IgD-negative memory B cell (primary cell): ENCODE measurements around the gene NFIB. TPM values are rescaled to one million over a fixed set of nuclear protein-coding genes. Genes with fewer than 3 reads are reported as not detected.

ENCODE experiments used
- H3K27ac Mint-ChIP-seq, 3 donors: one replicate each; pipeline ENCODE4 v1.8.0; 2020 to 2022; ENCODE audit warnings: mild to moderate bottlenecking in 3 of 3, mixed read lengths in 3 of 3, moderate library complexity in 1 of 3
- H3K27me3 Mint-ChIP-seq: one replicate; pipeline ENCODE4 v1.8.0; 2021; ENCODE audit warnings: mixed read lengths
- H3K36me3 Mint-ChIP-seq: one replicate; pipeline ENCODE4 v1.8.0; 2020; ENCODE audit warnings: mild to moderate bottlenecking, mixed read lengths
- H3K4me1 Mint-ChIP-seq, 3 donors: one replicate each; pipeline ENCODE4 v1.8.0; 2020 to 2022; ENCODE audit warnings: mixed read lengths in 3 of 3, mild to moderate bottlenecking in 1 of 3
- H3K4me3 Mint-ChIP-seq, 4 donors: one replicate each; pipeline ENCODE4 v1.8.0; 2020 to 2022; ENCODE audit warnings: mild to moderate bottlenecking in 4 of 4, mixed read lengths in 4 of 4, moderate library complexity in 3 of 4
- H3K9me3 Mint-ChIP-seq, 3 donors: one replicate each; pipeline ENCODE4 v1.8.0; 2020 to 2021; ENCODE audit warnings: mixed read lengths in 3 of 3, mild to moderate bottlenecking in 1 of 3
- polyA plus RNA-seq: library from polyadenylated mRNA; unstranded; fragments of 300-500 nt; fragmentation: Illumina TruSeq; gene quantifications from one replicate; pipeline ENCODE4 v1.2.3, GENCODE V29; 2021

NFIB gene
- polyA plus RNA-seq, 1 donor from 2014 or later: not detected

- Mint-ChIP-seq H3K27me3 (peaks cover 1% of the 10 kb centered on the region), H3K4me3 (no peak overlapping the region)
Observed at GRCh38 chr9:14248149-14248548, 65.8 kb downstream of the NFIB start.

GRCh38 chr9:14247577-14247976, 66.4 kb downstream of the NFIB start:
- H3K4me3 Mint-ChIP-seq: no peak overlapping the region
- no peaks in the 10 kb centered on the region for H3K9me3 Mint-ChIP-seq
- no peaks in the 10 kb centered on the region for H3K36me3 Mint-ChIP-seq
- no peaks in the 10 kb centered on the region for H3K4me1 Mint-ChIP-seq
- peaks cover 2% of the 10 kb centered on the region for H3K27me3 Mint-ChIP-seq
- H3K27ac Mint-ChIP-seq: no peak overlapping the region

More at GRCh38 chr9:14248149-14248548, 65.8 kb downstream of the NFIB start:
- Mint-ChIP-seq H3K4me1 (no peaks in the 10 kb centered on the region), H3K36me3 (no peaks in the 10 kb centered on the region), H3K9me3 (no peaks in the 10 kb centered on the region), H3K27ac (no peak overlapping the region)

DNA sequence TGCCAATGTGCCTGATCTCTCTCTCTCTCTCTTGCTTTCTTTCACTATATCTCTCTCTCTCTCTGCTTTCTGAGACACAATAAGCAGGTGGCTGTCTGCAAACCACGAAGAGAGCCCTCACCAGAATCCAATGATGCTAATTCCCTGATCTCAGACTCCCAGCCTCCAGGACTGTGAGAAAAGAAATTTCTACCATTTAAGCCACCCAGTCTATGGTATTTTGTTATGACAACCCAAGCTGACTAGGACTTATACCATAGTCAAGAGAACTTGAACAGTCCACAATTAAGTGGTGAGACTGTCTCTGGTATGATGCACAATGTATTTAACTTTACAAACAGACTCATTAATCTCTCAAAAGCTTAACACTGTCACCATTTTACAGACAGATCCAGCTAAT, 67.0 kb downstream of the NFIB start:
- Mint-ChIP-seq H3K36me3 (no peaks in the 10 kb centered on the region), H3K4me3 (no peak overlapping the region), H3K4me1 (no peaks in the 10 kb centered on the region), H3K27ac (no peak overlapping the region), H3K9me3 (no peaks in the 10 kb centered on the region), H3K27me3 (peaks cover 3% of the 10 kb centered on the region)

- peaks cover 3% of the 10 kb centered on the region for H3K27me3 Mint-ChIP-seq
- H3K4me3 Mint-ChIP-seq: no peak overlapping the region
- H3K27ac Mint-ChIP-seq: no peak overlapping the region
- no peaks in the 10 kb centered on the region for H3K4me1 Mint-ChIP-seq
- no peaks in the 10 kb centered on the region for H3K9me3 Mint-ChIP-seq
- H3K36me3 Mint-ChIP-seq: no peaks in the 10 kb centered on the region
Observed at GRCh38 chr9:14245901-14246525, 67.9 kb downstream of the NFIB start.

GRCh38 chr9:14243514-14244042, 70.4 kb downstream of the NFIB start:
- H3K4me3 Mint-ChIP-seq: no peak overlapping the region

GRCh38 chr9:14242150-14242805, 71.7 kb downstream of the NFIB start:
- Mint-ChIP-seq H3K4me3 (no peak overlapping the region), H3K9me3 (peaks cover 0 to 1% (median 0%) of the 10 kb centered on the region in 3 donors), H3K4me1 (no peaks in the 10 kb centered on the region), H3K36me3 (no peaks in the 10 kb centered on the region), H3K27ac (no peak overlapping the region), H3K27me3 (peaks cover 3% of the 10 kb centered on the region)

More at GRCh38 chr9:14243514-14244042, 70.4 kb downstream of the NFIB start:
- Mint-ChIP-seq H3K36me3 (no peaks in the 10 kb centered on the region), H3K9me3 (no peaks in the 10 kb centered on the region), H3K4me1 (no peaks in the 10 kb centered on the region), H3K27me3 (peaks cover 3% of the 10 kb centered on the region), H3K27ac (no peak overlapping the region)

GRCh38 chr9:14240537-14240936, 73.4 kb downstream of the NFIB start:
- H3K27me3 Mint-ChIP-seq: peaks cover 3% of the 10 kb centered on the region
- H3K9me3 Mint-ChIP-seq: peaks cover 0 to 3% (median 0%) of the 10 kb centered on the region in 3 donors
- no peak overlapping the region for H3K4me3 Mint-ChIP-seq
- H3K27ac Mint-ChIP-seq: no peak overlapping the region
- no peaks in the 10 kb centered on the region for H3K36me3 Mint-ChIP-seq
- no peaks in the 10 kb centered on the region for H3K4me1 Mint-ChIP-seq

DNA sequence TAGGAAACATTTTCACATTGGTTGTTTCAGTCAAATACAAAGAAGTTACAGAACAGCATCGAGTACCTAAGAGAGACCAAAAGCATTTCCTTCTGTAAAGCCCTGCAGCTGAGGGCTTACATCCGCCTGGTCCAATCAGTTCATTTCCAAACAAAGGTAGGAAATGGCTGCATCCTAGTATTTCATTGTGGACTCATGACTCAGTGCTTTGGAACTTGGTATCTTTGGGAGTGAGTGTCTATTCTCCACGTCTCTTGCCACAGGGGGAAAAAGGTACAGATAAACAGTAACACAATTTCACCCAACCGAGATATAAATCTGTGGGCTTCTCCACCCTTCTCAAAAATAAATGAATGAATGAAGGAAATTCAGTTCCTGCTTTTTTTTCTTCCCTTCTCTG, 75.4 kb downstream of the NFIB start:
- H3K9me3 Mint-ChIP-seq: peaks cover 0 to 3% (median 0%) of the 10 kb centered on the region in 3 donors
- peaks cover 2% of the 10 kb centered on the region for H3K27me3 Mint-ChIP-seq
- H3K27ac Mint-ChIP-seq: no peak overlapping the region
- H3K4me3 Mint-ChIP-seq: no peak overlapping the region
- H3K4me1 Mint-ChIP-seq: no peaks in the 10 kb centered on the region
- H3K36me3 Mint-ChIP-seq: no peaks in the 10 kb centered on the region

DNA sequence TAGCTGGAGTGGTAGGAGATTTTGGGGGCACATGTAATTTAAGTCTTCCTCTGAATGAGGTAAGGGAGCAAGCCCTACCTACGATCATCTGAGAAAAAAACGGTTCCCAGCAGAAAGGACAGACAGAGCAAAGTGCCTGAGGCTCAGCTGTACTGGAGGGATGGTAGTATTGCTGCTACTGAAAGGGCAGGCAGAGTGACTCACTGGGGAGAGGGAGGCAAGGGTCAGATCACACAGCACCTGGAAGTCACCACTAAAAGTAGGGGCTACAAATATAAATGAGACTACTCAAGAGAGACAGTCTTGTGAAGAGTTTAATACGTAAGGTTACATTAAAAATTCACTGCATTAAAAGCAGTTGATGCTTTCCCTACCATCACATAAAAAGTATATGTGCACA, 75.9 kb downstream of the NFIB start:
- Mint-ChIP-seq H3K4me3 (no peak overlapping the region), H3K27me3 (peaks cover 2% of the 10 kb centered on the region), H3K27ac (peak overlapping the region in 1 of 3 donors; percentile 26), H3K36me3 (no peaks in the 10 kb centered on the region), H3K9me3 (peaks cover 0 to 3% (median 0%) of the 10 kb centered on the region in 3 donors), H3K4me1 (no peaks in the 10 kb centered on the region)

DNA sequence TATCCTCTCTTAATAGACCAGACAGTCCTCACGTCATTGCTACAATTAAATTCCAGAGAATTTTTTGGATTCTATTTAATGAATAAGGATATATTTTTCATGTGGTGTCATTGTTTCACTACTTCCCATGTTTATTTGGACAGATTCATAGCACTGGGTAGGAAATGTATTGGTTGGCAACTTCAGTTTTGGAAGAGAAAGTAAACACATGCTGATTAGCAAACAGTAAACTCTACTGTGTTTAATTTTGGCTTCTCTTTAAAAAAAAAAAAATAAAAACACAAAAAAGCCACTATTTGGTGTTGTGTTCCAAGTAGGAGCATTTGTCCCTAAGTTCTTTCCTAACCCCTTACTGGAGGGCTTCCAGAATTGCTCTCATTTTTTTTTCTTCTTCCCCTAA, 77.3 kb downstream of the NFIB start:
- Mint-ChIP-seq H3K36me3 (no peaks in the 10 kb centered on the region), H3K27me3 (no peaks in the 10 kb centered on the region), H3K4me3 (no peak overlapping the region), H3K27ac (no peak overlapping the region), H3K4me1 (no peaks in the 10 kb centered on the region), H3K9me3 (peaks cover 0 to 3% (median 0%) of the 10 kb centered on the region in 3 donors)

DNA sequence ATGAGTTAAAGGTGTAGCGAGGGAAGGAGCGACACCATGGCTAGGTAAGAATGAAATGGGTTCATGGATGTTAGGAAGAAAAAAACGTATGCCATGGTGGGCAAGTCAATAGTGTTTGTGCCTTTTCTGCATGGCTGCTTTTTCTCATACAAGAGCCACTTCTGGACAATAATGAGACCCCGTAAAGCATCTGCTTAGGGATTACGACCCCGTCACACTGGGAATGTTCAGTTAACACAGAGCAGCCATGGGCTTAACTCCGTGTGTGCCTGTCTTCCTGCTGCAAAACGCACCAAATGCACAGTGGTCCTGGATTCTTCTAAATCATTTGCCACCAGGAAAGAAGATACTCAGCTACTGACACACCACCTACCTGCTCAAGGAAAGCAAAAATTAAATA, 81.8 kb downstream of the NFIB start:
- Mint-ChIP-seq H3K9me3 (peaks cover 0 to under 1% (median 0%) of the 10 kb centered on the region in 3 donors), H3K36me3 (no peaks in the 10 kb centered on the region), H3K27me3 (no peaks in the 10 kb centered on the region), H3K4me1 (no peaks in the 10 kb centered on the region), H3K27ac (no peak overlapping the region), H3K4me3 (no peak overlapping the region)

DNA sequence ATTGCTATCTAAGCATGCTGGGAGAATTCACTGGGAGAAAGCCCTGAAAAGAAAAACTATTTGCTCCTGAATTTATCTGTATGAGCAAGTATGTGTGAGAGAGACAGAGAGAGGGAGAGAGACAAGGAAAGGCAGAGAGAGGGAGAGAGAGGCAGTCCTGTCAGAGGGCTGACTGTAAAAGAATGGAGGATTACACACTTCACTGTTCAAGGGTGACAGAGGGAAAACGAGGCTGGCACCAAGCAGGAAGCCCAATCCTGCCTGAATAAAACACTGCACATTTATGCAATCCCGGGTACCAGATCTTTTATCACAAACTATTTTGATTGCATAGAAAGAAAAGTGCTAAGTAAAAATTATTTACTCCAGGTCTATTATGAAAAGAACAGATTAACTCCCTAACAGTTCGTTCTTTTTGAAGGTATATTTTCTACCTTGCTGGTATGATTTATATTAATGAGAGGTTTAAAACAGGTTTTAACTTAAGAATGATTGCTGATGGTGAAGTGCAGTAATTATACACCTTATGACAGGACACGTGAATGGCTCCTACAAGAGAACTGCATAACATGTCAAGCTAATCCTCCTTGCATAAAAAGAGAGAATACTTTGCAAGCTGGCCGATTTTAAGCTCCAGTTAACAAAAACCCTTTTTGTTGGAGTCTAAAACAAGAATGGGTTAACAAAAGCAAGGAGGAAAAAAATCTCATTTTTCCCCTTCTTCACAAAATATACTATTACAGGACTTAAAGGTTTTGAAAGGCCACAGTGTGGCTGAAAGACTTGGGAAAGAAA, 82.5 kb downstream of the NFIB start:
- no peaks in the 10 kb centered on the region for H3K27me3 Mint-ChIP-seq
- no peak overlapping the region for H3K27ac Mint-ChIP-seq
- H3K9me3 Mint-ChIP-seq: no peaks in the 10 kb centered on the region
- H3K4me3 Mint-ChIP-seq: no peak overlapping the region
- no peaks in the 10 kb centered on the region for H3K36me3 Mint-ChIP-seq
- H3K4me1 Mint-ChIP-seq: no peaks in the 10 kb centered on the region

DNA sequence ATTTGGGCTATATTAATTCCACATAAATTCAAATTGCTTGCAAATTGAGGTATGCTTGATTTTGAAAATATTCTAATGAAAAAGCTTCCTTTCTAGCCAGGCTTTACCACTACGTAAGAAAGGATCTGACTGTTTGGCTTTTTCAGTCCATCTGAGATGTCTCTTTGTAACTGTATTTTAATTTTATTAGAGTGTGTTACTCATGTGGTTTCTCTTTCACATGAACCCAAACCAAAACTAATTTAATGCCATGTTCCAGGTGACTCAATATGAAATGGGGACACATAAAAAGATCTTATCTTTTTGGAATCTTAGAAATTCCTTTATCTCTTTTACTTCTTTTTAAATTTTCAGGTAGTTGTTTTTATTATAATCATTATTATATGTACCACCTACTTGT, 85.3 kb downstream of the NFIB start:
- Mint-ChIP-seq H3K27ac (no peak overlapping the region), H3K4me1 (no peaks in the 10 kb centered on the region), H3K27me3 (no peaks in the 10 kb centered on the region), H3K9me3 (no peaks in the 10 kb centered on the region), H3K4me3 (no peak overlapping the region), H3K36me3 (no peaks in the 10 kb centered on the region)

- Mint-ChIP-seq H3K27ac (no peak overlapping the region), H3K9me3 (no peaks in the 10 kb centered on the region), H3K36me3 (no peaks in the 10 kb centered on the region), H3K27me3 (peaks cover 1% of the 10 kb centered on the region), H3K4me1 (no peaks in the 10 kb centered on the region), H3K4me3 (no peak overlapping the region)
Observed at GRCh38 chr9:14226855-14227532, 86.9 kb downstream of the NFIB start.

- H3K4me1 Mint-ChIP-seq: no peaks in the 10 kb centered on the region
- no peak overlapping the region for H3K27ac Mint-ChIP-seq
- peaks cover 3% of the 10 kb centered on the region for H3K27me3 Mint-ChIP-seq
- peaks cover 0 to 4% (median 2%) of the 10 kb centered on the region in 3 donors for H3K9me3 Mint-ChIP-seq
- no peak overlapping the region for H3K4me3 Mint-ChIP-seq
- no peaks in the 10 kb centered on the region for H3K36me3 Mint-ChIP-seq
Observed at GRCh38 chr9:14223081-14223480, 90.9 kb downstream of the NFIB start.
